Thyroid gland (tissue), 4 donors: ENCODE measurements around the gene FAM186B. TPM values are rescaled to one million over a fixed set of nuclear protein-coding genes. Genes with fewer than 3 reads are reported as not detected.

ENCODE experiments used
- DNase-seq, 2 donors: peaks; one replicate each; pipeline ENCODE4 v3.0.0-alpha.2; 2019
- H3K27ac ChIP-seq, 3 donors: fragments of 200-600 bp; sonication (generic); 1 replicate in 2 of 3; 2 replicates in 1 of 3; pipeline ENCODE4 v1.5.1; 2016 to 2019; ENCODE audit warnings: mild to moderate bottlenecking in 1 of 3, moderate library complexity in 1 of 3
- H3K27me3 ChIP-seq: fragments of 200-600 bp; sonication (generic); one replicate; pipeline ENCODE4 v1.5.1; 2019
- H3K36me3 ChIP-seq, 2 donors: fragments of 200-600 bp; sonication (generic); one replicate each; pipeline ENCODE4 v1.5.1; 2016 to 2019
- H3K4me1 ChIP-seq, 2 donors: fragments of 200-600 bp; sonication (generic); one replicate each; pipeline ENCODE4 v1.5.1; 2017 to 2019
- H3K4me3 ChIP-seq, 3 donors: fragments of 200-600 bp; sonication (generic); replicated peaks in 1 of 3; 1 replicate in 2 of 3; 2 replicates in 1 of 3; pipeline ENCODE4 v1.5.1; 2016; ENCODE audit warnings: mild to moderate bottlenecking in 1 of 3
- H3K9me3 ChIP-seq: fragments of 200-600 bp; sonication (generic); one replicate; pipeline ENCODE4 v1.5.1; 2017
- CTCF ChIP-seq, 6 experiments: fragments of 200-600 bp in 3 of 6; fragments of 450-650 bp in 3 of 6; sonication (generic) in 3 of 6; IDR thresholded peaks; one replicate each; pipeline ENCODE4 v1.5.1; 2016 to 2019; ENCODE audit warnings: antibody characterized with exemption in 6 of 6, mild to moderate bottlenecking in 2 of 6, inconsistent platforms in 1 of 6, moderate library complexity in 1 of 6
- POLR2A ChIP-seq, 2 donors: fragments of 450-650 bp; IDR thresholded peaks; one replicate each; pipeline ENCODE4 v1.6.1; 2017; ENCODE audit warnings: antibody characterized with exemption in 2 of 2, mild to moderate bottlenecking in 2 of 2, moderate library complexity in 1 of 2
- WGBS, 2 donors: methylation state at CpG; one replicate each; pipeline ENCODE4 v1.1.5; 2017; 5-methylcytosine and 5-hydroxymethylcytosine counted together
- intact Hi-C: fragments of 100-400 bp; cut with DNase I; formaldehyde crosslinking; loops from one replicate; pipeline ENCODE4 v1.15.1; 2023
- total RNA-seq, 4 donors: library from RNA; depleted of rRNA; stranded (reverse); fragments of >200 nt; gene quantifications; one replicate each; pipeline ENCODE4 v1.2.3, GENCODE V29; 2016

Gene FAM186B
- total RNA-seq, 4 donors from 2014 or later = 1.1 to 2.1 (median 1.4) TPM

GRCh38 chr12:49643135-49643534 lies 37.7 kb upstream of the FAM186B start:
- Histone ChIP-seq H3K9me3 (no peaks in the 10 kb centered on the region), H3K4me3 (no peak overlapping the region), H3K36me3 (peaks cover 6 to 32% of the 10 kb centered on the region in 2 donors), H3K4me1 (peaks cover 25 to 38% of the 10 kb centered on the region in 2 donors), H3K27me3 (no peaks in the 10 kb centered on the region), H3K27ac (no peak overlapping the region)
- TF ChIP-seq CTCF (IDR thresholded peaks at IDR 0.05) = no peak
- TF ChIP-seq POLR2A (IDR thresholded peaks at IDR 0.05) = no peak
- DNase-seq = no peak
- WGBS, 2 donors = 89 to 91% methylated on average over 6 to 7 of the region's 7 CpGs
- intact Hi-C loops = loop anchor here (10.0 kb wide), 1 partner anchor 182 kb away; the partner anchor contains the start of gene NCKAP5L

- no peak overlapping the region for H3K4me3 ChIP-seq
- whole genome bisulfite sequencing, 2 donors = 91 to 93% methylated on average over 8 to 10 of the region's 11 CpGs
- intact Hi-C loops = loop anchor here (10.0 kb wide), 1 partner anchor 182 kb away; the partner anchor contains the start of gene NCKAP5L
- no peaks in the 10 kb centered on the region for H3K9me3 ChIP-seq
- no peak overlapping the region for H3K27ac ChIP-seq
- H3K27me3 ChIP-seq = no peaks in the 10 kb centered on the region
- H3K36me3 ChIP-seq = peaks cover 6 to 29% of the 10 kb centered on the region in 2 donors
- H3K4me1 ChIP-seq = peaks cover 20 to 32% of the 10 kb centered on the region in 2 donors
- no peak for DNase-seq
- TF ChIP-seq CTCF (IDR thresholded peaks at IDR 0.05) = no peak
- TF ChIP-seq POLR2A (IDR thresholded peaks at IDR 0.05) = no peak
Observed at GRCh38 chr12:49642370-49642802, 36.9 kb upstream of the FAM186B start.

GRCh38 chr12:49641748-49642369 lies 36.4 kb upstream of the FAM186B start:
- Histone ChIP-seq H3K27ac (no peak overlapping the region), H3K27me3 (no peaks in the 10 kb centered on the region), H3K9me3 (no peaks in the 10 kb centered on the region), H3K4me3 (no peak overlapping the region), H3K36me3 (peaks cover 6 to 29% of the 10 kb centered on the region in 2 donors), H3K4me1 (peaks cover 20 to 32% of the 10 kb centered on the region in 2 donors)
- 88 to 89% methylated on average over 15 to 17 of the region's 17 CpGs for WGBS, 2 donors
- intact Hi-C loops = loop anchor here (10.0 kb wide), 1 partner anchor 183 kb away; the partner anchor contains the start of gene NCKAP5L
- TF ChIP-seq POLR2A (IDR thresholded peaks at IDR 0.05) = no peak
- no peak for TF ChIP-seq CTCF (IDR thresholded peaks at IDR 0.05)
- no peak for DNase-seq

GRCh38 chr12:49636979-49637755 lies 31.7 kb upstream of the FAM186B start:
- peak in 5 of 6 experiments; percentile 21 to 67 (median 60) for TF ChIP-seq CTCF (IDR thresholded peaks at IDR 0.05)
- no peak for TF ChIP-seq POLR2A (IDR thresholded peaks at IDR 0.05)
- Histone ChIP-seq H3K4me3 (no peak overlapping the region), H3K27me3 (no peaks in the 10 kb centered on the region), H3K9me3 (no peaks in the 10 kb centered on the region), H3K27ac (peak overlapping the region in 1 of 3 donors; percentile 22), H3K36me3 (peaks cover 3 to 16% of the 10 kb centered on the region in 2 donors), H3K4me1 (peaks cover 0 to 12% of the 10 kb centered on the region in 2 donors)
- peak; percentile 61 to 69 for DNase-seq
- intact Hi-C loops = no loop called here
- WGBS, 2 donors = 18 to 20% methylated on average over 9 of the region's 9 CpGs
